ENCODE data around the gene KCNQ5. TPM values are rescaled to one million over a fixed set of nuclear protein-coding genes. Genes with fewer than 3 reads are reported as not detected.

KCNQ5 gene
- total RNA-seq, 1 donor from 2014 or later: not detected

- Histone ChIP-seq H3K27me3 (no peaks in the 10 kb centered on the region), H3K9me3 (ENCODE audit: low read depth) (no peaks in the 10 kb centered on the region), H3K36me3 (no peaks in the 10 kb centered on the region), H3K79me2 (ENCODE audit: low read depth) (no peaks in the 10 kb centered on the region), H2AFZ (replicated peaks) (peak overlapping the region; percentile 77), H3K4me1 (no peaks in the 10 kb centered on the region), H4K20me1 (ENCODE audit: low read depth) (no peaks in the 10 kb centered on the region), H3K4me2 (no peak overlapping the region), H3F3A (ENCODE audit: low read depth) (no peaks in the 10 kb centered on the region), H3K27ac (no peak overlapping the region), H3K9ac (no peak overlapping the region), H3K4me3 (no peak overlapping the region)
- no peaks in the 10 kb centered on the region for H3K27me3 Mint-ChIP-seq (ENCODE audit: insufficient read depth, low read depth)
- TF ChIP-seq, protein P1, sequence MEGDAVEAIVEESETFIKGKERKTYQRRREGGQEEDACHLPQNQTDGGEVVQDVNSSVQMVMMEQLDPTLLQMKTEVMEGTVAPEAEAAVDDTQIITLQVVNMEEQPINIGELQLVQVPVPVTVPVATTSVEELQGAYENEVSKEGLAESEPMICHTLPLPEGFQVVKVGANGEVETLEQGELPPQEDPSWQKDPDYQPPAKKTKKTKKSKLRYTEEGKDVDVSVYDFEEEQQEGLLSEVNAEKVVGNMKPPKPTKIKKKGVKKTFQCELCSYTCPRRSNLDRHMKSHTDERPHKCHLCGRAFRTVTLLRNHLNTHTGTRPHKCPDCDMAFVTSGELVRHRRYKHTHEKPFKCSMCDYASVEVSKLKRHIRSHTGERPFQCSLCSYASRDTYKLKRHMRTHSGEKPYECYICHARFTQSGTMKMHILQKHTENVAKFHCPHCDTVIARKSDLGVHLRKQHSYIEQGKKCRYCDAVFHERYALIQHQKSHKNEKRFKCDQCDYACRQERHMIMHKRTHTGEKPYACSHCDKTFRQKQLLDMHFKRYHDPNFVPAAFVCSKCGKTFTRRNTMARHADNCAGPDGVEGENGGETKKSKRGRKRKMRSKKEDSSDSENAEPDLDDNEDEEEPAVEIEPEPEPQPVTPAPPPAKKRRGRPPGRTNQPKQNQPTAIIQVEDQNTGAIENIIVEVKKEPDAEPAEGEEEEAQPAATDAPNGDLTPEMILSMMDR (IDR thresholded peaks at IDR 0.05): no peak
- TF ChIP-seq EZH2phosphoT487 (IDR thresholded peaks at IDR 0.05) (no peak), EZH2 (IDR thresholded peaks at IDR 0.05) (no peak)
- no peak overlapping the region for H3K4me3 Mint-ChIP-seq
- no peak overlapping the region for H3K27ac Mint-ChIP-seq
- no peaks in the 10 kb centered on the region for H3K36me3 Mint-ChIP-seq
- H3K9me3 Mint-ChIP-seq: no peaks in the 10 kb centered on the region
- H3K4me1 Mint-ChIP-seq: peaks cover 5% of the 10 kb centered on the region
- DNase-seq (ENCODE audit: low spot score): no peak
Observed at GRCh38 chr6:72954716-72955115, 332.9 kb downstream of the KCNQ5 start.

GRCh38 chr6:72955666-72956065 lies 333.8 kb downstream of the KCNQ5 start:
- no peak overlapping the region for H3K4me3 ChIP-seq
- Mint-ChIP-seq H3K4me3 (no peak overlapping the region), H3K27me3 (ENCODE audit: insufficient read depth, low read depth) (no peaks in the 10 kb centered on the region), H3K36me3 (no peaks in the 10 kb centered on the region), H3K4me1 (peaks cover 5% of the 10 kb centered on the region), H3K9me3 (no peaks in the 10 kb centered on the region), H3K27ac (no peak overlapping the region)
- H3K4me1 ChIP-seq: no peaks in the 10 kb centered on the region
- no peak overlapping the region for H3K4me2 ChIP-seq
- no peaks in the 10 kb centered on the region for H4K20me1 ChIP-seq (ENCODE audit: low read depth)
- H3K79me2 ChIP-seq (ENCODE audit: low read depth): no peaks in the 10 kb centered on the region
- no peaks in the 10 kb centered on the region for H3K27me3 ChIP-seq
- H2AFZ ChIP-seq (replicated peaks): peak overlapping the region; percentile 33
- no peaks in the 10 kb centered on the region for H3F3A ChIP-seq (ENCODE audit: low read depth)
- no peaks in the 10 kb centered on the region for H3K9me3 ChIP-seq (ENCODE audit: low read depth)
- H3K36me3 ChIP-seq: no peaks in the 10 kb centered on the region
- no peak overlapping the region for H3K9ac ChIP-seq
- DNase-seq (ENCODE audit: low spot score): no peak
- TF ChIP-seq EZH2phosphoT487 (IDR thresholded peaks at IDR 0.05) (no peak), EZH2 (IDR thresholded peaks at IDR 0.05) (no peak)
- H3K27ac ChIP-seq: no peak overlapping the region

- H3K27ac ChIP-seq: no peak overlapping the region
- H3K4me1 Mint-ChIP-seq: peaks cover 5% of the 10 kb centered on the region
- no peaks in the 10 kb centered on the region for H4K20me1 ChIP-seq (ENCODE audit: low read depth)
- H3K79me2 ChIP-seq (ENCODE audit: low read depth): no peaks in the 10 kb centered on the region
- H3K27me3 Mint-ChIP-seq (ENCODE audit: insufficient read depth, low read depth): no peaks in the 10 kb centered on the region
- H3K27ac Mint-ChIP-seq: no peak overlapping the region
- H3K4me1 ChIP-seq: no peaks in the 10 kb centered on the region
- H3K9me3 Mint-ChIP-seq: no peaks in the 10 kb centered on the region
- H3K4me3 ChIP-seq: no peak overlapping the region
- no peak overlapping the region for H3K4me2 ChIP-seq
- peak overlapping the region; percentile 33 for H2AFZ ChIP-seq (replicated peaks)
- TF ChIP-seq EZH2 (IDR thresholded peaks at IDR 0.05) (no peak), EZH2phosphoT487 (IDR thresholded peaks at IDR 0.05) (no peak)
- TF ChIP-seq, protein P1 (IDR thresholded peaks at IDR 0.05): no peak
- no peaks in the 10 kb centered on the region for H3K36me3 Mint-ChIP-seq
- no peaks in the 10 kb centered on the region for H3K9me3 ChIP-seq (ENCODE audit: low read depth)
- no peaks in the 10 kb centered on the region for H3K27me3 ChIP-seq
- no peak overlapping the region for H3K9ac ChIP-seq
- H3F3A ChIP-seq (ENCODE audit: low read depth): no peaks in the 10 kb centered on the region
- no peaks in the 10 kb centered on the region for H3K36me3 ChIP-seq
- DNase-seq (ENCODE audit: low spot score): no peak
- H3K4me3 Mint-ChIP-seq: no peak overlapping the region
Observed at GRCh38 chr6:72956272-72956671, 334.4 kb downstream of the KCNQ5 start.

GRCh38 chr6:72959821-72960220 lies 338.0 kb downstream of the KCNQ5 start:
- no peak overlapping the region for H3K4me2 ChIP-seq
- no peaks in the 10 kb centered on the region for H3K9me3 ChIP-seq (ENCODE audit: low read depth)
- H3K36me3 ChIP-seq: no peaks in the 10 kb centered on the region
- Mint-ChIP-seq H3K36me3 (no peaks in the 10 kb centered on the region), H3K27ac (no peak overlapping the region), H3K27me3 (ENCODE audit: insufficient read depth, low read depth) (no peaks in the 10 kb centered on the region), H3K4me1 (peaks cover under 1% of the 10 kb centered on the region), H3K9me3 (no peaks in the 10 kb centered on the region), H3K4me3 (no peak overlapping the region)
- H3K27ac ChIP-seq: no peak overlapping the region
- H3K4me1 ChIP-seq: no peaks in the 10 kb centered on the region
- no peak overlapping the region for H3K9ac ChIP-seq
- H3K4me3 ChIP-seq: no peak overlapping the region
- H3F3A ChIP-seq (ENCODE audit: low read depth): no peaks in the 10 kb centered on the region
- no peak for DNase-seq (ENCODE audit: low spot score)
- no peaks in the 10 kb centered on the region for H3K79me2 ChIP-seq (ENCODE audit: low read depth)
- no peak overlapping the region for H2AFZ ChIP-seq (replicated peaks)
- H4K20me1 ChIP-seq (ENCODE audit: low read depth): no peaks in the 10 kb centered on the region
- H3K27me3 ChIP-seq: no peaks in the 10 kb centered on the region
- TF ChIP-seq EZH2 (IDR thresholded peaks at IDR 0.05): no peak
- TF ChIP-seq EZH2phosphoT487 (IDR thresholded peaks at IDR 0.05): no peak
- TF ChIP-seq, protein P1 (IDR thresholded peaks at IDR 0.05): no peak
